SK-N-SH (cell line): Measurements from ENCODE around the gene TLX1. TPM values are rescaled to one million over a fixed set of nuclear protein-coding genes. Genes with fewer than 3 reads are reported as not detected.
A peak's percentile ranks its signal among the peaks of the same experiment; 100 is the strongest.

Source experiments
- CTCF ChIA-PET: fragments of 300-600, 350-600 bp; formaldehyde crosslinking; extraction: SDS; loops from one replicate; lab custom pipeline; 2021; lab: Yijun Ruan, JAX
- POLR2A ChIA-PET: fragments of 350-600 bp; sonication (Branson Sonifier 250); formaldehyde crosslinking; extraction: SDS; loops from one replicate; lab custom pipeline; 2020; ENCODE audit warnings: antibody characterized with exemption, inconsistent platforms; lab: Yijun Ruan, JAX
- DNase-seq: peaks from one replicate; pipeline ENCODE4 v3.0.0; 2012
- H2AFZ ChIP-seq: fragments of 200-600 bp; sonication (generic); 2 replicates; pipeline ENCODE4 v1.8.1; 2016; ENCODE audit warnings: antibody characterized with exemption, mild to moderate bottlenecking, low read depth
- H3F3A ChIP-seq: fragments of 200-600 bp; sonication (generic); replicated peaks from 2 replicates; pipeline ENCODE3; 2016; ENCODE audit warnings: antibody characterized with exemption, mild to moderate bottlenecking; ENCODE audit not compliant: insufficient read depth
- H3K27ac ChIP-seq, 2 experiments: fragments of 200-500 bp in 1 of 2; fragments of 200-600 bp in 1 of 2; sonication (Bioruptor generic) in 1 of 2; sonication (generic), shearing (Covaris generic) in 1 of 2; 2 replicates each; pipeline versions ENCODE4 v1.5.1 to v1.6.1; 2014 to 2016; ENCODE audit warnings: low read depth in 2 of 2, inconsistent platforms in 1 of 2, low read length in 1 of 2, mild to moderate bottlenecking in 1 of 2, mixed read lengths in 1 of 2
- H3K27me3 ChIP-seq: fragments of 200-600 bp; sonication (generic), shearing (Covaris generic); 2 replicates; pipeline ENCODE4 v1.6.1; 2016; ENCODE audit warnings: mixed run types; ENCODE audit not compliant: insufficient read depth
- H3K36me3 ChIP-seq, 2 experiments: fragments of 200-500 bp in 1 of 2; fragments of 200-600 bp in 1 of 2; sonication (Bioruptor generic) in 1 of 2; sonication (generic) in 1 of 2; replicated peaks in 1 of 2; 2 replicates each; pipeline versions ENCODE3 to v1.5.1; 2014 to 2016; ENCODE audit warnings: low read length in 1 of 2, mild to moderate bottlenecking in 1 of 2; ENCODE audit not compliant: insufficient read depth in 2 of 2, control insufficient read depth in 1 of 2
- H3K4me1 ChIP-seq, 2 experiments: fragments of 200-500 bp in 1 of 2; fragments of 200-600 bp in 1 of 2; sonication (Bioruptor generic) in 1 of 2; sonication (generic), shearing (Covaris generic) in 1 of 2; 2 replicates each; pipeline versions ENCODE4 v1.5.1 to v1.6.1; 2014 to 2016; ENCODE audit warnings: low read depth in 1 of 2, low read length in 1 of 2, mixed run types in 1 of 2; ENCODE audit not compliant: insufficient read depth in 2 of 2, control insufficient read depth in 1 of 2
- H3K4me2 ChIP-seq: fragments of 200-600 bp; sonication (generic), shearing (Covaris generic); 2 replicates; pipeline ENCODE4 v1.6.1; 2017; ENCODE audit warnings: mixed run types
- H3K4me3 ChIP-seq, 2 experiments: fragments of 200-500 bp in 1 of 2; fragments of 200-600 bp in 1 of 2; sonication (Bioruptor generic) in 1 of 2; sonication (generic), shearing (Covaris generic) in 1 of 2; 2 replicates each; pipeline versions ENCODE4 v1.5.1 to v1.8.1; 2014 to 2016; ENCODE audit warnings: low read depth in 2 of 2, inconsistent platforms in 1 of 2, low read length in 1 of 2, mild to moderate bottlenecking in 1 of 2, mixed read lengths in 1 of 2, moderate library complexity in 1 of 2
- H3K79me2 ChIP-seq: fragments of 200-600 bp; sonication (generic); 2 replicates; pipeline ENCODE4 v1.8.1; 2017; ENCODE audit warnings: mild to moderate bottlenecking; ENCODE audit not compliant: insufficient read depth
- H3K9ac ChIP-seq: fragments of 200-600 bp; sonication (generic); 2 replicates; pipeline ENCODE4 v1.6.1; 2017; ENCODE audit warnings: mixed run types
- H3K9me2 ChIP-seq: fragments of 200-600 bp; sonication (generic); 2 replicates; pipeline ENCODE4 v1.6.1; 2017; ENCODE audit warnings: mixed run types
- H3K9me3 ChIP-seq: fragments of 200-600 bp; sonication (generic); 2 replicates; pipeline ENCODE4 v1.6.1; 2017; ENCODE audit warnings: mixed run types, mild to moderate bottlenecking, moderate library complexity
- H4K20me1 ChIP-seq: fragments of 200-600 bp; sonication (generic); 2 replicates; pipeline ENCODE4 v1.6.1; 2017; ENCODE audit warnings: mild to moderate bottlenecking, mixed run types; ENCODE audit not compliant: insufficient read depth
- ELF1 ChIP-seq: IDR thresholded peaks from 2 replicates; pipeline ENCODE4 v1.4.0; 2012
- EZH2phosphoT487 ChIP-seq: fragments of 200-600 bp; sonication (generic); IDR thresholded peaks from 2 replicates; pipeline ENCODE4 v1.6.1; 2017; ENCODE audit warnings: low read depth, mixed run types, mild to moderate bottlenecking, antibody characterized with exemption, moderate library complexity, borderline replicate concordance
- FOSL2 ChIP-seq: IDR thresholded peaks from 2 replicates; pipeline ENCODE4 v1.4.0; 2012; ENCODE audit warnings: low read depth, mild to moderate bottlenecking, moderate library complexity, borderline replicate concordance
- FOXJ3 ChIP-seq: sonication (generic); formaldehyde crosslinking; IDR thresholded peaks from 2 replicates; pipeline ENCODE4 v1.5.1; 2020; ENCODE audit warnings: mild to moderate bottlenecking, missing genetic modification reagents
- FOXM1 ChIP-seq: IDR thresholded peaks from 2 replicates; pipeline ENCODE4 v1.4.0; 2012; ENCODE audit warnings: low read depth, mild to moderate bottlenecking
- GATA2 ChIP-seq: sonication (generic); formaldehyde crosslinking; IDR thresholded peaks from 2 replicates; pipeline ENCODE4 v1.5.0; 2020; ENCODE audit warnings: mild to moderate bottlenecking, missing genetic modification reagents
- MXI1 ChIP-seq: IDR thresholded peaks from 2 replicates; pipeline ENCODE4 v1.6.1; 2012; ENCODE audit warnings: mild to moderate bottlenecking, low read depth, low read length, improper control_type of control experiment
- NRF1 ChIP-seq: IDR thresholded peaks from 2 replicates; pipeline ENCODE4 v1.6.1; 2012; ENCODE audit warnings: low read depth, mild to moderate bottlenecking, low read length
- POLR2AphosphoS5 ChIP-seq: IDR thresholded peaks from 2 replicates; pipeline ENCODE4 v1.6.1; 2012; ENCODE audit warnings: low read depth, low read length
- RAD21 ChIP-seq: IDR thresholded peaks from 2 replicates; pipeline ENCODE4 v1.6.1; 2012; ENCODE audit warnings: mild to moderate bottlenecking, low read length
- RXRA ChIP-seq: IDR thresholded peaks from 2 replicates; pipeline ENCODE4 v1.4.0; 2012; ENCODE audit warnings: low read depth, mild to moderate bottlenecking, borderline replicate concordance
- SIN3A ChIP-seq: IDR thresholded peaks from 2 replicates; pipeline ENCODE4 v1.6.1; 2012; ENCODE audit warnings: low read depth, mild to moderate bottlenecking, low read length, moderate library complexity, borderline replicate concordance
- TCF12 ChIP-seq: IDR thresholded peaks from 2 replicates; pipeline ENCODE4 v1.4.0; 2012
- TEAD4 ChIP-seq: IDR thresholded peaks from 2 replicates; pipeline ENCODE4 v1.4.0; 2012; ENCODE audit warnings: mild to moderate bottlenecking, borderline replicate concordance; ENCODE audit not compliant: insufficient read depth
- WGBS: methylation state at CpG from one replicate; pipeline ENCODE4 v1.1.6; 2017; ENCODE audit warnings: low lambda C conversion rate; 5-methylcytosine and 5-hydroxymethylcytosine counted together
- polyA plus RNA-seq, 3 experiments: library from polyadenylated mRNA; depleted of rRNA; stranded (reverse); fragments of >200 nt; gene quantifications; 2 replicates each; pipeline ENCODE4 v1.2.3, GENCODE V29; 2012
- TF ChIP-seq, protein P1 (sequence below): IDR thresholded peaks from 2 replicates; pipeline ENCODE4 v1.4.0; 2012; ENCODE audit warnings: low read depth, borderline replicate concordance

Gene TLX1
- polyA plus RNA-seq, 1 of the 3 experiments (the other 2 are of a cell fraction) = not detected

DNA sequence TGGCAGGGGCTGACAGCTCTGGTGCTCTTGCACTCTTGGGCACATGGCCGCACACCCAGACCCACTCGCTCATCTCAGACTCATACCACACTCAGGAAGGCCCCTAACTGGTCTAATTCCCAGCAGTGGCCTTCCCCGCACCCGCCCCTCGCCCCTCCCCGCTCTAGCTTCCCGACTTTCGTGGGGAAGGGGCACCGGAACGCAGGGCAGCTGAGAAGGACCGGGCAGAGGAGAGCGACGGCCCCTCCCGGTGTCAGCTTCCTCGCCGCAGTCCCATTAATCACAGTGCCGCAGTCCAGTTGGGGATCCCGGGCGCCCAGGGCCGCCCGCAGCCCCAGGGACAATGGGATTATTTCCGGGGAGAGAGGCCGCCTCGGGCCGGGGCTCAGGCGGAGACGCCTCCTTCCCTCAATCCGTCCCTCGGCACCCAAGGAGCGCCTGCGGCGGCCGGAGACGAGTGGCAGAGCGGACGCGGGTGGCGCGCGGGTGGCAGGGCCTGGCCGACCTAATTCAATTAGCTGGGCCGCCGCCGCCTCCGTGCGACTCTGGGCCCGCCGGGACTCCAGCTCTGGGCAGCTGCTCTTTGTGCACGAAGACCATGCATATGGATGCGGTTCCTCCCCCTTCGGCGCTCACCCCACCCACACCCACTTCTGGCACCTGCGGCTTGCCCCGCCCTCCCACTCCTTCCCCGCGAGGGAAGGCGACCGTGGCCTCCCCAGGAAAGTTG is 7.8 kb upstream of the TLX1 start:
- ChIA-PET CTCF (interaction anchor here (0.7 to 7.1 kb wide), 13 partner anchors 13 to 123 kb away, joined by 3 to 90 read pairs (median 4); partner anchors contain the start of gene LZTS2), POLR2A (interaction anchor here (0.6 kb wide), 1 partner anchor 107 kb away, joined by 3 read pairs; no protein-coding TSS in a partner anchor)
- TF ChIP-seq ELF1 (no peak), FOXM1 (no peak), NRF1 (no peak), POLR2AphosphoS5 (no peak), EZH2phosphoT487 (0 out of 2 replicates have a peak, but pooled peaks have one; percentile 70), RXRA (no peak), FOXJ3 (CRISPR knock-in tag) (0 out of 2 replicates have a peak, but pooled peaks have one; percentile 39), SIN3A (no peak), MXI1 (0 out of 2 replicates have a peak, but pooled peaks have one; percentile 11), TCF12 (no peak), FOSL2 (no peak), RAD21 (no peak), GATA2 (CRISPR knock-in tag) (no peak), TEAD4 (no peak)
- TF ChIP-seq, protein P1, sequence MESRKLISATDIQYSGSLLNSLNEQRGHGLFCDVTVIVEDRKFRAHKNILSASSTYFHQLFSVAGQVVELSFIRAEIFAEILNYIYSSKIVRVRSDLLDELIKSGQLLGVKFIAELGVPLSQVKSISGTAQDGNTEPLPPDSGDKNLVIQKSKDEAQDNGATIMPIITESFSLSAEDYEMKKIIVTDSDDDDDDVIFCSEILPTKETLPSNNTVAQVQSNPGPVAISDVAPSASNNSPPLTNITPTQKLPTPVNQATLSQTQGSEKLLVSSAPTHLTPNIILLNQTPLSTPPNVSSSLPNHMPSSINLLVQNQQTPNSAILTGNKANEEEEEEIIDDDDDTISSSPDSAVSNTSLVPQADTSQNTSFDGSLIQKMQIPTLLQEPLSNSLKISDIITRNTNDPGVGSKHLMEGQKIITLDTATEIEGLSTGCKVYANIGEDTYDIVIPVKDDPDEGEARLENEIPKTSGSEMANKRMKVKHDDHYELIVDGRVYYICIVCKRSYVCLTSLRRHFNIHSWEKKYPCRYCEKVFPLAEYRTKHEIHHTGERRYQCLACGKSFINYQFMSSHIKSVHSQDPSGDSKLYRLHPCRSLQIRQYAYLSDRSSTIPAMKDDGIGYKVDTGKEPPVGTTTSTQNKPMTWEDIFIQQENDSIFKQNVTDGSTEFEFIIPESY = no peak
- peak overlapping the region; percentile 33 to 37; a peak in 3 of 4 replicates for H3K4me3 ChIP-seq
- no peak overlapping the region for H2AFZ ChIP-seq
- H3K79me2 ChIP-seq = no peaks in the 10 kb centered on the region
- H3K27me3 ChIP-seq = peaks cover 97% of the 10 kb centered on the region
- WGBS = 14% methylated on average over 42 of the region's 58 CpGs
- no peaks in the 10 kb centered on the region for H3K9me2 ChIP-seq
- H3K27ac ChIP-seq = no peak overlapping the region
- no peaks in the 10 kb centered on the region for H3K9me3 ChIP-seq
- H3K4me1 ChIP-seq = peaks cover 0 to 19% of the 10 kb centered on the region in 2 experiments; a peak in 1 of 4 replicates
- H3F3A ChIP-seq = no peaks in the 10 kb centered on the region
- peak; percentile 89 for DNase-seq
- no peaks in the 10 kb centered on the region for H4K20me1 ChIP-seq
- no peaks in the 10 kb centered on the region for H3K36me3 ChIP-seq
- no peak overlapping the region for H3K9ac ChIP-seq
- H3K4me2 ChIP-seq = peak overlapping the region; percentile 67
